NT2/D1 (cell line): ENCODE results near the gene PARD3.

Experiments
- SUZ12 ChIP-seq: IDR thresholded peaks from 2 replicates; pipeline ENCODE4 v1.6.1; 2011; ENCODE audit not compliant: insufficient read length, insufficient read depth; ENCODE audit errors: extremely low read depth
- ZNF274 ChIP-seq: IDR thresholded peaks from 2 replicates; pipeline ENCODE4 v1.6.1; 2011; ENCODE audit warnings: mild to moderate bottlenecking, low read depth, low read length

DNA sequence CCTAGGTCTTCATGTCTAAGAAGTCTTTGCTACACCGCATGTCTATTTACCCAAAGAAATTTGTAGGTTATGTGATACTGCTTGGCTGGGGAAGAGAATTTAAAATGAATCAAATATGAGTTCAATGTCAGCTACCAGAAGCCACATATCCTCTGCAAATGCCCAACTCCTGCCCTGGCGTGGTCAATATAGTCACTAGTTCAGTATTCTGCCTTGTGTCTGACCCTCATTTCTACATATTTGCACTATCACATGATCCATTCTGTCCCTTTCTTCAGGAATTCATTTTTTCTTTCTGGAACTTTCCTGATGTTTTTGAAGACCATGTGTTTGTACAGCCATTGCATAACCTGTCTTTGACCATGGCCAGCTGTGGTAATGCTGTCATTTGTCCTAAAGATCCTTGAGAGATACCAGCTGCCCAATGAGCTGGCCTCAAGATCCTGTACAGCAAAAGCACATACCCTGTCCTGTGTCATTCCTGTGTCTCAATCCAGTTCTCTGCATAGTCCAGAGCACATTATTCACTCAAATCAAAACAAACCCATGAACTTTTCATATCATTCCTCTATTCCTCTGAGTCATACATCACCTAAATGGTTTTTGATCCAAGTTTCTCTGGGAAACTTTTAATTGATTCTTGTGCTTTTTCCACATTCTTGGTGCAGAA lies 524.5 kb downstream of the PARD3 start:
- TF ChIP-seq SUZ12 (no peak), ZNF274 (no peak)
